GM18502 (cell line): ENCODE results near the gene CUL3.

Experiments used
- ATAC-seq: cut with Tn5 transposase; IDR thresholded peaks from one replicate; pipeline ENCODE4 v1.9.1; 2021; ENCODE audit warnings: mild to moderate bottlenecking; ENCODE audit not compliant: unreplicated experiment, poor library complexity

The CUL3 gene

GRCh38 chr2:224434618-224435017, 150.5 kb downstream of the CUL3 start:
- ATAC-seq = no peak

GRCh38 chr2:224433442-224433841, 151.7 kb downstream of the CUL3 start:
- no peak for ATAC-seq

GRCh38 chr2:224432003-224432579, 153.1 kb downstream of the CUL3 start:
- ATAC-seq = no peak

- ATAC-seq = no peak
Observed at GRCh38 chr2:224429441-224429810, 155.7 kb downstream of the CUL3 start.

- ATAC-seq = no peak
Observed at GRCh38 chr2:224428787-224429440, 156.2 kb downstream of the CUL3 start.

- ATAC-seq = no peak
Observed at GRCh38 chr2:224427471-224427870, 157.7 kb downstream of the CUL3 start.

- ATAC-seq = no peak
Observed at GRCh38 chr2:224426656-224427055, 158.5 kb downstream of the CUL3 start.

- ATAC-seq = no peak
Observed at GRCh38 chr2:224421065-224421464, 164.1 kb downstream of the CUL3 start.
